ENCODE results near the gene EIF4G3. TPM values are rescaled to one million over a fixed set of nuclear protein-coding genes. Genes with fewer than 3 reads are reported as not detected.
A peak's percentile ranks its signal among the peaks of the same experiment; 100 is the strongest.
"Not testable (repeated sequence)": the region's sequence is repeated elsewhere in the genome, so short reads cannot be mapped to it uniquely, and the experiment has no call there.

Gene EIF4G3, protein sequence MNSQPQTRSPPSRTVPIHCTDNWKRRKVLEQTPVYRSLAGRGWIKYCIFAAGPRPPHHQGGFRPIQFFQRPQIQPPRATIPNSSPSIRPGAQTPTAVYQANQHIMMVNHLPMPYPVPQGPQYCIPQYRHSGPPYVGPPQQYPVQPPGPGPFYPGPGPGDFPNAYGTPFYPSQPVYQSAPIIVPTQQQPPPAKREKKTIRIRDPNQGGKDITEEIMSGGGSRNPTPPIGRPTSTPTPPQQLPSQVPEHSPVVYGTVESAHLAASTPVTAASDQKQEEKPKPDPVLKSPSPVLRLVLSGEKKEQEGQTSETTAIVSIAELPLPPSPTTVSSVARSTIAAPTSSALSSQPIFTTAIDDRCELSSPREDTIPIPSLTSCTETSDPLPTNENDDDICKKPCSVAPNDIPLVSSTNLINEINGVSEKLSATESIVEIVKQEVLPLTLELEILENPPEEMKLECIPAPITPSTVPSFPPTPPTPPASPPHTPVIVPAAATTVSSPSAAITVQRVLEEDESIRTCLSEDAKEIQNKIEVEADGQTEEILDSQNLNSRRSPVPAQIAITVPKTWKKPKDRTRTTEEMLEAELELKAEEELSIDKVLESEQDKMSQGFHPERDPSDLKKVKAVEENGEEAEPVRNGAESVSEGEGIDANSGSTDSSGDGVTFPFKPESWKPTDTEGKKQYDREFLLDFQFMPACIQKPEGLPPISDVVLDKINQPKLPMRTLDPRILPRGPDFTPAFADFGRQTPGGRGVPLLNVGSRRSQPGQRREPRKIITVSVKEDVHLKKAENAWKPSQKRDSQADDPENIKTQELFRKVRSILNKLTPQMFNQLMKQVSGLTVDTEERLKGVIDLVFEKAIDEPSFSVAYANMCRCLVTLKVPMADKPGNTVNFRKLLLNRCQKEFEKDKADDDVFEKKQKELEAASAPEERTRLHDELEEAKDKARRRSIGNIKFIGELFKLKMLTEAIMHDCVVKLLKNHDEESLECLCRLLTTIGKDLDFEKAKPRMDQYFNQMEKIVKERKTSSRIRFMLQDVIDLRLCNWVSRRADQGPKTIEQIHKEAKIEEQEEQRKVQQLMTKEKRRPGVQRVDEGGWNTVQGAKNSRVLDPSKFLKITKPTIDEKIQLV (N-terminal part only)
- 10 to 100 TPM; 61.0 to 70.8 (median 68.9) TPM for polyA plus RNA-seq (ENCODE audit: insufficient read length in 4 of 4)

DNA sequence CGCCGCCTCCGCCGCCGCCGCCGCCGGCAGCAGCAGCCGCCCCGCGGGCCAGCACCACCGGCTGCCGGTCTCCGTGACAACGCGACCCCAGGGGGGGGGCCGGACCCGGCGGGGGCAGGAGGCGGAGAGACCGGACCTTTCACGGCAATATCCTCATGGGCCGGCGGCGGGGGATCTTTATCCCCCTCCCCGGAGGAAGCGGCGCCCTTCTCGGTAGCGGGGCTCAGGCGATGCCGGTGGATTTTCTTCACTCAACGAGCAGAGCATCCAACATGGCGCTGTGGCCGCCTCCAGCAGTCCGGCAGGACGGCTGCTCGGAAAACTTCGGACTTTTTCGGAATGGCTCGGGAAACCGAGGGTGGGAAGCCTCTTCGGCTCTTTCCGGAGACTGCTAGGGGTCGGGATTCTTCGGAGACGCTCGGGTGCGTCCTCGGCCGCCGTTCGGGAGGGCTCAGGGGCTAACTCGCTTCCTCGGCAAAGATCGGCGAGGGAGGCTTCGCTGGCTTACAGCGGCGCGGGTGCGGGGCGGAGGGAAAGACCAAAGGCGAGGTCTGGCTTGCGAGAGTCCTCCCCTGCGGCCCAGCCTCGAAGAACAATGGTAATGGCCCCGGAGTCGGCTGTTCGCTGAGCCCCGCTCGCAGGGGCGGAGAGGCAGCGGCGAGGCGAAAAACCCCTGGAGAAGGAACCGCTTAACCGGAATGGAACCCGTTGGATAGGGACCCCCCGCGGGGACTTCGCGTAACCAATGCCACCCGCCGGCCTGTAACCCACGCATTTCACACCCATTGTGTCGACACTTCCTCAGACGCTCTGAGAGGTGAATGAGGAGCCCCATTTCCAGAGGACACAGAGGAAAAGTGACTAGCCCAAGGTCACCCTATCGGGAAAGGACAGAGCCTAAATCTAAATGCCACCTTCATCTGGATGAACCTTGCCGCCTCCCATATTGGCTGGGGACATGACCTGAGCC is at the start of gene EIF4G3:
TSS of gene EIF4G3 (minus strand) at position 312 of the 970 bp plus-strand sequence. CDS start 174,155 bp downstream, outside the sequence.
- peak; percentile 98 to 99 (median 98) for DNase-seq (ENCODE audit: low read depth in 4 of 4, low spot score in 2 of 4)

GRCh38 chr1:21225065-21225464 is 48.4 kb upstream of the EIF4G3 start:
- DNase-seq (ENCODE audit: low read depth in 4 of 4, low spot score in 2 of 4) = no peak

DNA sequence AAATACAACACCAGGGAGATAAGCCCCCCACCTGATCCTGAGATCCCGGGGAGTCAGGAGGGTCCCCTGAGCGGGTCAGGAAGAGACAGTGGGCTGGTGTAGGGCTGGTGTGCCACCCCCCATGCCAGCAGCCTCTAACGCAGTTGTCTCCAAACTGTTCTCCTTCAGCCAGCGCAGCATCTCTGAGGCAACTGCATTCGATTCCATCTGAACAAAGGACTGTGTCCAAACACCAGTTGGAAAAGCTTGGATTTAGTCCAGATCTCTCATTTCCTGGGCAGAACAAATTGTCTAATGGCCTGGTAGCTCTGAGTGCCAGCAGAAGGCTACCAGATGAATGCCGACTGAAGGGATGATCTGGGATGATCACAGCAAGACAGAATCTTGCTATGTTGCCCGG is 44.1 kb upstream of the EIF4G3 start:
- DNase-seq (ENCODE audit: low read depth in 4 of 4, low spot score in 2 of 4) = no peak

DNA sequence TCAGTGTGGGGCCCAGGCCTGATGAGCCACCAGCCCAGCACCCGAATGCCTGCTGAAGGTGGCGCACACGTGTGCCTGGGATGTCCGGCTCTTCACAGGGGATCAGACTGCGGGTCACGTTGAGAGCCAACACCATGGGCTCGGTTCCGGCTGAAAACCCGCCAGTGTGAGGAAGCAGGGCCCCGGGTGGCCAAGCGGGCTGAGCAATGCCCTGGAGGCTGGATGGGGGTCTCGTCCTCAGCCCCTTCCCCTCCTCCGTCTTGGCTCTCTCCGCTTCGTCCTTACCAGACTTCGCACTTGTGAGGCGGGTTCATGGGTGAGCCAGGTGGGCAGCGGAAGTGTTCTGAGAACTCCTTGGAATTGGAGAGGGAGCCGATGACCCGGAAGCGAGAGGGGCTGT is 43.0 kb upstream of the EIF4G3 start:
- DNase-seq (ENCODE audit: low read depth in 4 of 4, low spot score in 2 of 4) = no peak

DNA sequence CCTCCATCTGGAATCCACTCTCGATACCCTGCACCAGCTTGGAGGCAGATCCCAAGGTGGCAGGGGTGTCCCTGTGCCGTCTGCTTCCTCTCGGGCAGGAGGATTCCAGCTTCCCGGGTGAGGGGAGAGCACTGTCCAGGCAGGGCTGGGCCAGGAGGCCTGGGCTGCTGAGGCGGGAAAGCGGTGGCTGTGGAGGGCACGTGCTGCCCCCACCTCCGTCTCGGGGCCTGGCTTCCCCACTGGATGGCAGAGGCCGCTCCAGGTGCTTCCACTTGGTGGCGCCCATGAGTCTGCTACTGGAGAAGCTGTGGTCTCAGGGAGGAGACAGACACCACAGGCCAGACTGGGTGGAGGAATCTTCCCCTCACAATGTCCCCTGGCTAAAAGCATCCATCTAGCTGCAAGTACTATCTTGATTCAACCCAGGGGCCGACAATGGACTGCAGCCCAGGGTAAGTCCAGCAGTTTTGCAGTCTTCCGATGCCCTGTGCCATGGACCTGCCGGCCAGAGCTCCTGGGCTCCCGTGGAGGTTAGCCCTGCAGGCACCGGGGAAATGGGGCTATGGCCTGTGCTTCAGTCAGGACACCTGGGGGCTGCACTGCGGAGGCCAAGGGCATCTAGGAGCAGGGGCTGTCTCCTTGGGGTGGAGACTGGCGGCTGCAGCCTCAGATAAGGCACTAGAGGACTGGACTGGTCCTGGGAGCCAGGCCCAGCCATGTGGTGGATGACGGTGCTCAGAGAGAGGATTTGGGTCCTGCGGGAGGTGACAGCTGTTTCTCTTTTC is 41.3 kb upstream of the EIF4G3 start:
- DNase-seq (ENCODE audit: low read depth in 4 of 4, low spot score in 2 of 4) = no peak

GRCh38 chr1:21216835-21217811 is 40.4 kb upstream of the EIF4G3 start:
- no peak for DNase-seq (ENCODE audit: low read depth in 4 of 4, low spot score in 2 of 4)

- no peak for DNase-seq (ENCODE audit: low read depth in 4 of 4, low spot score in 2 of 4)
Measured at GRCh38 chr1:21212126-21212525, 35.4 kb upstream of the EIF4G3 start.

- not testable (repeated sequence) for DNase-seq (ENCODE audit: low read depth in 4 of 4, low spot score in 2 of 4)
Measured at GRCh38 chr1:21208137-21208700, 31.5 kb upstream of the EIF4G3 start.

GRCh38 chr1:21206117-21206516 is 29.4 kb upstream of the EIF4G3 start:
- DNase-seq (ENCODE audit: low read depth in 4 of 4, low spot score in 2 of 4) = no peak

DNA sequence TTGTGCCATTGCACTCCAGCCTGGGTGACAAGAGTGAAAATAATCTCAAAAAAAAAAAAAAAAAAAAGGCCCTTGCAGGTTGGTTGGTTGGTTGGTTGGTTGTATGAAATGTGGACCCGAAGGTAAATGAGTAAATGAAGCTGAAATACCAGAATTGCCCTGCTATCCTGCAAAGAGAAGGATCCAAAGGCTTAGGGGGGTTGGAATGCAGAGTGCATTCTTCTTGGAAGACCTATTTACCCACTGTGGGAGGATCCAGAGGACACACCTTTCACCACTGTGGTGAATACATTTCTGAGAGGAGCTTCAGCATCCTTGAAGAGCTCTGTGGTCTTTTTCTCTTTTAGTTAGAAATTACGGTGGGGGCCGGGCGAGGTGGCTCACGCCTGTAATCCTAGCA is 28.7 kb upstream of the EIF4G3 start:
- no peak for DNase-seq (ENCODE audit: low read depth in 4 of 4, low spot score in 2 of 4)

- no peak for DNase-seq (ENCODE audit: low read depth in 4 of 4, low spot score in 2 of 4)
Measured at GRCh38 chr1:21201650-21202049, 25.0 kb upstream of the EIF4G3 start.

DNA sequence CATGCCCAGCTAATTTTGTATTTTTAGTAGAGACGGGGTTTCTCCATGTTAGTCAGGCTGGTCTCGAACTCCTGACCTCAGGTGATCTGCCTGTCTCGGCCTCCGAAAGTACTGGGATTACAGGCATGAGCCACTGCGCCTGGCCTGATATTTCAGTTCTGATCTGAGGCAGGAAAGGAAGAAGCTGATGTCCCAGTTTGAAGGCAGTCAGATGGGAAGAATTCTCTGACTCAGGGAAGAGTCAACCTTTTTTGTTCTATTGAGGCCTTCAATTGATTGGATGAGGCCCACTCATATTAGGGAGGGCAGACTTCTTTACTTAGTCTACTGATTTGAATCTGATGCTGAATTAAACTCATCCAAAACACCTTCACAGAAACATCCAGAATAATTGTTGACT is 24.5 kb upstream of the EIF4G3 start:
- not testable (repeated sequence) for DNase-seq (ENCODE audit: low read depth in 4 of 4, low spot score in 2 of 4)

DNA sequence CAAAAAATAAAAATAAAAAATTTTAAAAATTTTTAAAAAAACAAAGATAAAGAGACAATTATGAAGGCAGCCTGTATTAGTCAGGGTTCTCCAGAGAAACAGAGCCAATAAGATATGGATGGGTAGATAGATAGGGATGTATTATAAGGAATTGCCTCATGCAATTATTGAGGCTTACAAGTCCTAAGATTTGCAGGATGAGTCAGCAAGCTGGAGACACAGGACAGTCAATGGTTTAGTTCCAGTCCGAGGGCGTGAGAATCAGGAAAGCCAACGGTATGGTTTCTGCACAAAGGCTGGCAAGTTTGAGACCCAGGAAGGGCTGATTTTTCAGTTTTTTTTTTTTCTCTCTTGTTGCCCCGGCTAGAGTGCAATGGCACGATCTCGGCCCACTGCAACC is 24.1 kb upstream of the EIF4G3 start:
- DNase-seq (ENCODE audit: low read depth in 4 of 4, low spot score in 2 of 4) = no peak

DNA sequence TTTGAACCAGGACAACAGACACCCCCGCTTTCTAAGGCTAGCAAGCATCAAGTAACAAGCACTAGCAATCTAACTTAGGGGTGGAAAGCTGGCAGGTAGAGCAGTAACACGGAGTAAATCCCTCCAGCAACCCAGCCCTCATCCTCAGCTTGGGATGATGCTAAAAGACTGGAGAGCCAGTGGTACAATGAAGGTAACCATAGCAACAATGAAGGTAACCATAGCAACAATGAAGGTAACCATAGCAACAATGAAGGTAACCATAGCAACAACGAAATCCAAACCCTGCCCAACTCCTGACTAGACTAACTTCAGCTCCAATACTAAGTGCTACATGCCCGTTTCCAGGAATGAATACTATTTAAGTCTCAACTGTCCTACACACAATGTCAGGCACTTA is 22.2 kb upstream of the EIF4G3 start:
- DNase-seq (ENCODE audit: low read depth in 4 of 4, low spot score in 2 of 4) = no peak

GRCh38 chr1:21192871-21193270 is 16.2 kb upstream of the EIF4G3 start:
- no peak for DNase-seq (ENCODE audit: low read depth in 4 of 4, low spot score in 2 of 4)

GRCh38 chr1:21192284-21192683 is 15.6 kb upstream of the EIF4G3 start:
- DNase-seq (ENCODE audit: low read depth in 4 of 4, low spot score in 2 of 4) = no peak

DNA sequence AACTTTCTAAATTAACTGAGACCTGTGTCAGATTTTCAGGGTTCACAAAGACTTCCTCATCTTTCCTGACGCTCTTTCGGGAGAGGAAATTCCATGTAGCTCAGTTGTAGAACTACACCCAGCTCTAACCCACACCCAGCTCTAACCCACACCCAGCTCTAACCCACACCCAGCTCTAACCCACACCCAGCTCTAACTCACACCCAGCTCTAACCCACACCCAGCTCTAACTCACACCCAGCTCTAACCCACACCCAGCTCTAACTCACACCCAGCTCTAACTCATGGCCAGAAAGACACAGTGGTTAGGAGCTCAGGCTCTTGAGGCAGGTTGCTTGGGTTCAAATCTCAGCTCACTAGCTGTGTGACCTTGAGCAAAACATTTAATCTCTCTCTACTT is 14.1 kb upstream of the EIF4G3 start:
- DNase-seq (ENCODE audit: low read depth in 4 of 4, low spot score in 2 of 4) = not testable (repeated sequence)
